Esophagus muscularis mucosa (tissue), 4 donors: ENCODE results near the gene RNU6-1.

ENCODE experiments used
- CTCF ChIP-seq, 3 experiments: fragments of 200-600 bp in 2 of 3; fragments of 450-650 bp in 1 of 3; sonication (generic) in 2 of 3; IDR thresholded peaks; one replicate each; pipeline ENCODE4 v1.5.1; 2017 to 2019; ENCODE audit warnings: antibody characterized with exemption in 3 of 3, mild to moderate bottlenecking in 2 of 3, moderate library complexity in 1 of 3
- EP300 ChIP-seq: sonication (generic); formaldehyde crosslinking; IDR thresholded peaks from one replicate; pipeline ENCODE4 v1.6.1; 2017; ENCODE audit warnings: antibody characterized with exemption
- POLR2A ChIP-seq: fragments of 450-650 bp; IDR thresholded peaks from one replicate; pipeline ENCODE4 v1.6.1; 2017; ENCODE audit warnings: antibody characterized with exemption, moderate library complexity, mild to moderate bottlenecking, low read depth
- POLR2AphosphoS5 ChIP-seq, 2 donors: sonication (generic); formaldehyde crosslinking; IDR thresholded peaks; one replicate each; pipeline ENCODE4 v1.6.1; 2017; ENCODE audit warnings: antibody characterized with exemption in 2 of 2

GRCh38 chr15:67873777-67874176 lies 33.9 kb upstream of the RNU6-1 start:
- TF ChIP-seq CTCF (IDR thresholded peaks at IDR 0.05), result no peak
- no peak for TF ChIP-seq POLR2AphosphoS5 (IDR thresholded peaks at IDR 0.05)
- TF ChIP-seq POLR2A, result no peak
- TF ChIP-seq EP300, result no peak
